ENCODE data around the gene KIF5A.

DNA sequence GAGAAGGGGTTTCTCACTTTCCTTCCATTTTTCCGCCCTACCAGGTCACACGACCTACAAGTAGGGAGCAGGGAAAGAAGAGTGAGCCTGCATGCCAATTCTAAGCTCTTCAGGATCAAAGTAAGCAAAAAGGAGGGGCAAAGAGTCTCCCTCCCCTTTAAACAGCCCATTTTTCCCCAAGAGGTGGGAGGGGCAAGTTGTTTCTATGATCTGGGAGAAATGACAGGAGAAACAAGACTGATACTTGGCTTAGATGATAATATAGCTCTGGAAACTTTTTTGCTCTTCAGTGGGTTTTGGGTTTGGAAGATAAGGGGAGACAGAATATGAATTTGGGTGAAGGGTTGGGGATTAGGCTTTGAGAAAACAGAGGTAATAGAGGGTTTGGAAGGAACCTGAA, 56.6 kb downstream of the KIF5A start:
- TF ChIP-seq, protein P1, sequence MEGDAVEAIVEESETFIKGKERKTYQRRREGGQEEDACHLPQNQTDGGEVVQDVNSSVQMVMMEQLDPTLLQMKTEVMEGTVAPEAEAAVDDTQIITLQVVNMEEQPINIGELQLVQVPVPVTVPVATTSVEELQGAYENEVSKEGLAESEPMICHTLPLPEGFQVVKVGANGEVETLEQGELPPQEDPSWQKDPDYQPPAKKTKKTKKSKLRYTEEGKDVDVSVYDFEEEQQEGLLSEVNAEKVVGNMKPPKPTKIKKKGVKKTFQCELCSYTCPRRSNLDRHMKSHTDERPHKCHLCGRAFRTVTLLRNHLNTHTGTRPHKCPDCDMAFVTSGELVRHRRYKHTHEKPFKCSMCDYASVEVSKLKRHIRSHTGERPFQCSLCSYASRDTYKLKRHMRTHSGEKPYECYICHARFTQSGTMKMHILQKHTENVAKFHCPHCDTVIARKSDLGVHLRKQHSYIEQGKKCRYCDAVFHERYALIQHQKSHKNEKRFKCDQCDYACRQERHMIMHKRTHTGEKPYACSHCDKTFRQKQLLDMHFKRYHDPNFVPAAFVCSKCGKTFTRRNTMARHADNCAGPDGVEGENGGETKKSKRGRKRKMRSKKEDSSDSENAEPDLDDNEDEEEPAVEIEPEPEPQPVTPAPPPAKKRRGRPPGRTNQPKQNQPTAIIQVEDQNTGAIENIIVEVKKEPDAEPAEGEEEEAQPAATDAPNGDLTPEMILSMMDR (IDR thresholded peaks at IDR 0.05), result no peak
- TF ChIP-seq POLR2AphosphoS5 (IDR thresholded peaks at IDR 0.05; ENCODE audit: low read depth, low read length) (no peak), TCF7L2 (IDR thresholded peaks at IDR 0.05; ENCODE audit: low read depth, low read length) (no peak)
- TF ChIP-seq, protein P2, sequence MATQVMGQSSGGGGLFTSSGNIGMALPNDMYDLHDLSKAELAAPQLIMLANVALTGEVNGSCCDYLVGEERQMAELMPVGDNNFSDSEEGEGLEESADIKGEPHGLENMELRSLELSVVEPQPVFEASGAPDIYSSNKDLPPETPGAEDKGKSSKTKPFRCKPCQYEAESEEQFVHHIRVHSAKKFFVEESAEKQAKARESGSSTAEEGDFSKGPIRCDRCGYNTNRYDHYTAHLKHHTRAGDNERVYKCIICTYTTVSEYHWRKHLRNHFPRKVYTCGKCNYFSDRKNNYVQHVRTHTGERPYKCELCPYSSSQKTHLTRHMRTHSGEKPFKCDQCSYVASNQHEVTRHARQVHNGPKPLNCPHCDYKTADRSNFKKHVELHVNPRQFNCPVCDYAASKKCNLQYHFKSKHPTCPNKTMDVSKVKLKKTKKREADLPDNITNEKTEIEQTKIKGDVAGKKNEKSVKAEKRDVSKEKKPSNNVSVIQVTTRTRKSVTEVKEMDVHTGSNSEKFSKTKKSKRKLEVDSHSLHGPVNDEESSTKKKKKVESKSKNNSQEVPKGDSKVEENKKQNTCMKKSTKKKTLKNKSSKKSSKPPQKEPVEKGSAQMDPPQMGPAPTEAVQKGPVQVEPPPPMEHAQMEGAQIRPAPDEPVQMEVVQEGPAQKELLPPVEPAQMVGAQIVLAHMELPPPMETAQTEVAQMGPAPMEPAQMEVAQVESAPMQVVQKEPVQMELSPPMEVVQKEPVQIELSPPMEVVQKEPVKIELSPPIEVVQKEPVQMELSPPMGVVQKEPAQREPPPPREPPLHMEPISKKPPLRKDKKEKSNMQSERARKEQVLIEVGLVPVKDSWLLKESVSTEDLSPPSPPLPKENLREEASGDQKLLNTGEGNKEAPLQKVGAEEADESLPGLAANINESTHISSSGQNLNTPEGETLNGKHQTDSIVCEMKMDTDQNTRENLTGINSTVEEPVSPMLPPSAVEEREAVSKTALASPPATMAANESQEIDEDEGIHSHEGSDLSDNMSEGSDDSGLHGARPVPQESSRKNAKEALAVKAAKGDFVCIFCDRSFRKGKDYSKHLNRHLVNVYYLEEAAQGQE (IDR thresholded peaks at IDR 0.05; ENCODE audit: insufficient read depth in 1 of 2, low read depth in 2 of 2, low read length in 1 of 2), result no peak
